ENCODE data around the gene SPG21.
A peak's percentile ranks its signal among the peaks of the same experiment; 100 is the strongest.

DNA sequence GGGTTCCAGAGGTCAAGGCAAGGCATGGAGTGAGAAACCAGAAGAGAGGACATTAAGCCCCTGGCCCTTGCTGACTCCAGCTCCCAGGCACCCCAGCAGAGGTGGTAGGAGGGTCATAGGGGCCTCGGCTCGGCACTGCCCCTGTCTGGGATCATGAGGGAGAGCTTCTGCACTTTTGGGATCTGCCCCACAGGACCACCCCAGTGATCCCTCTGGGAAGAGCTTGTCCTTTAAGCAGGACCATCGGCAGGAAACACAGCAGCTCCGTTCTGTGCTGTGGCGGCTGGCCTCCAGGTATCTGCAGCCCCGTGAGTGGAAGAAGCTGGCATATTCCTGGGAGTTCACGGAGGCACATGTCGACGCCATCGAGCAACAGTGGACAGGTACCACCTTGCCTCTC is 42.5 kb downstream of the SPG21 start:
- TF ChIP-seq, protein P1, sequence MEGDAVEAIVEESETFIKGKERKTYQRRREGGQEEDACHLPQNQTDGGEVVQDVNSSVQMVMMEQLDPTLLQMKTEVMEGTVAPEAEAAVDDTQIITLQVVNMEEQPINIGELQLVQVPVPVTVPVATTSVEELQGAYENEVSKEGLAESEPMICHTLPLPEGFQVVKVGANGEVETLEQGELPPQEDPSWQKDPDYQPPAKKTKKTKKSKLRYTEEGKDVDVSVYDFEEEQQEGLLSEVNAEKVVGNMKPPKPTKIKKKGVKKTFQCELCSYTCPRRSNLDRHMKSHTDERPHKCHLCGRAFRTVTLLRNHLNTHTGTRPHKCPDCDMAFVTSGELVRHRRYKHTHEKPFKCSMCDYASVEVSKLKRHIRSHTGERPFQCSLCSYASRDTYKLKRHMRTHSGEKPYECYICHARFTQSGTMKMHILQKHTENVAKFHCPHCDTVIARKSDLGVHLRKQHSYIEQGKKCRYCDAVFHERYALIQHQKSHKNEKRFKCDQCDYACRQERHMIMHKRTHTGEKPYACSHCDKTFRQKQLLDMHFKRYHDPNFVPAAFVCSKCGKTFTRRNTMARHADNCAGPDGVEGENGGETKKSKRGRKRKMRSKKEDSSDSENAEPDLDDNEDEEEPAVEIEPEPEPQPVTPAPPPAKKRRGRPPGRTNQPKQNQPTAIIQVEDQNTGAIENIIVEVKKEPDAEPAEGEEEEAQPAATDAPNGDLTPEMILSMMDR (IDR thresholded peaks at IDR 0.05 in 8 of 11, conservative IDR thresholded peaks at IDR 0.05 in 3 of 11) = no peak
- TF ChIP-seq POLR2A (IDR thresholded peaks at IDR 0.05) (no peak), POLR2AphosphoS5 (IDR thresholded peaks at IDR 0.05) (peak in 1 of 3 donors; percentile 52)
